HL-60 (cell line): ENCODE measurements around the gene CYSTM1.

Experiments used
- POLR2AphosphoS5 ChIP-seq: IDR thresholded peaks from 2 replicates; pipeline ENCODE4 v1.6.1; 2012; ENCODE audit warnings: low read depth
- SPI1 ChIP-seq: IDR thresholded peaks from 2 replicates; pipeline ENCODE4 v1.6.1; 2012; ENCODE audit warnings: low read depth, mild to moderate bottlenecking, borderline replicate concordance
- TF ChIP-seq, protein P1 (sequence below): IDR thresholded peaks from one replicate; pipeline ENCODE4 v1.5.1; 2011; ENCODE audit warnings: low read length, control low read depth, inconsistent platforms; ENCODE audit not compliant: insufficient read depth
- TF ChIP-seq, protein P2 (sequence below): IDR thresholded peaks from 2 replicates; pipeline ENCODE4 v1.6.1; 2012; ENCODE audit warnings: low read depth; ENCODE audit not compliant: insufficient replicate concordance

DNA sequence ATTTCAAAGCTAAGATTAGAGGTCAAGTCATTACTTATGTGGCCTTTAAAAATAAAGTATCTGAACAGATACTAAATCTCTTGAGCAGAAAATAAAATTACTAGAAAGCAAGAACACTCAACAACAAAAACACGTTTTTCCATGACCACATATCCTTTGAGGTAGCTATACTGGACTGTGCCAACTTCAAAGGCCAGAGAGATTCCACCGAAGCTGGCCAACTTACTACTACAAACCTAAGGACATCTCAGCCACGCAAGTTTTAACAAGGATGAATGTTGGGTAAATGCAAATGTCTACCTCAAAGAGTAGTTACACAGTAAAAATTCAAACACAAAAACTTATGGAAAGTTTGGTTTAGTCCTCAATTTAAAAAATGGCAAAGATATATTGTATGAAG, 109.0 kb downstream of the CYSTM1 start:
- TF ChIP-seq, protein P1, sequence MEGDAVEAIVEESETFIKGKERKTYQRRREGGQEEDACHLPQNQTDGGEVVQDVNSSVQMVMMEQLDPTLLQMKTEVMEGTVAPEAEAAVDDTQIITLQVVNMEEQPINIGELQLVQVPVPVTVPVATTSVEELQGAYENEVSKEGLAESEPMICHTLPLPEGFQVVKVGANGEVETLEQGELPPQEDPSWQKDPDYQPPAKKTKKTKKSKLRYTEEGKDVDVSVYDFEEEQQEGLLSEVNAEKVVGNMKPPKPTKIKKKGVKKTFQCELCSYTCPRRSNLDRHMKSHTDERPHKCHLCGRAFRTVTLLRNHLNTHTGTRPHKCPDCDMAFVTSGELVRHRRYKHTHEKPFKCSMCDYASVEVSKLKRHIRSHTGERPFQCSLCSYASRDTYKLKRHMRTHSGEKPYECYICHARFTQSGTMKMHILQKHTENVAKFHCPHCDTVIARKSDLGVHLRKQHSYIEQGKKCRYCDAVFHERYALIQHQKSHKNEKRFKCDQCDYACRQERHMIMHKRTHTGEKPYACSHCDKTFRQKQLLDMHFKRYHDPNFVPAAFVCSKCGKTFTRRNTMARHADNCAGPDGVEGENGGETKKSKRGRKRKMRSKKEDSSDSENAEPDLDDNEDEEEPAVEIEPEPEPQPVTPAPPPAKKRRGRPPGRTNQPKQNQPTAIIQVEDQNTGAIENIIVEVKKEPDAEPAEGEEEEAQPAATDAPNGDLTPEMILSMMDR, result no peak
- TF ChIP-seq POLR2AphosphoS5 (no peak), SPI1 (no peak)
- TF ChIP-seq, protein P2, sequence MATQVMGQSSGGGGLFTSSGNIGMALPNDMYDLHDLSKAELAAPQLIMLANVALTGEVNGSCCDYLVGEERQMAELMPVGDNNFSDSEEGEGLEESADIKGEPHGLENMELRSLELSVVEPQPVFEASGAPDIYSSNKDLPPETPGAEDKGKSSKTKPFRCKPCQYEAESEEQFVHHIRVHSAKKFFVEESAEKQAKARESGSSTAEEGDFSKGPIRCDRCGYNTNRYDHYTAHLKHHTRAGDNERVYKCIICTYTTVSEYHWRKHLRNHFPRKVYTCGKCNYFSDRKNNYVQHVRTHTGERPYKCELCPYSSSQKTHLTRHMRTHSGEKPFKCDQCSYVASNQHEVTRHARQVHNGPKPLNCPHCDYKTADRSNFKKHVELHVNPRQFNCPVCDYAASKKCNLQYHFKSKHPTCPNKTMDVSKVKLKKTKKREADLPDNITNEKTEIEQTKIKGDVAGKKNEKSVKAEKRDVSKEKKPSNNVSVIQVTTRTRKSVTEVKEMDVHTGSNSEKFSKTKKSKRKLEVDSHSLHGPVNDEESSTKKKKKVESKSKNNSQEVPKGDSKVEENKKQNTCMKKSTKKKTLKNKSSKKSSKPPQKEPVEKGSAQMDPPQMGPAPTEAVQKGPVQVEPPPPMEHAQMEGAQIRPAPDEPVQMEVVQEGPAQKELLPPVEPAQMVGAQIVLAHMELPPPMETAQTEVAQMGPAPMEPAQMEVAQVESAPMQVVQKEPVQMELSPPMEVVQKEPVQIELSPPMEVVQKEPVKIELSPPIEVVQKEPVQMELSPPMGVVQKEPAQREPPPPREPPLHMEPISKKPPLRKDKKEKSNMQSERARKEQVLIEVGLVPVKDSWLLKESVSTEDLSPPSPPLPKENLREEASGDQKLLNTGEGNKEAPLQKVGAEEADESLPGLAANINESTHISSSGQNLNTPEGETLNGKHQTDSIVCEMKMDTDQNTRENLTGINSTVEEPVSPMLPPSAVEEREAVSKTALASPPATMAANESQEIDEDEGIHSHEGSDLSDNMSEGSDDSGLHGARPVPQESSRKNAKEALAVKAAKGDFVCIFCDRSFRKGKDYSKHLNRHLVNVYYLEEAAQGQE, result no peak
